ENCODE data around the gene SHISAL2A. TPM values are rescaled to one million over a fixed set of nuclear protein-coding genes. Genes with fewer than 3 reads are reported as not detected.

SHISAL2A gene
- total RNA-seq, 1 donor from 2014 or later: 1.3 TPM

GRCh38 chr1:52651904-52652303 lies 18.9 kb downstream of the SHISAL2A start:
- intact Hi-C loops (cut with DNase I): no loop called here
- DNase-seq (ENCODE audit: low spot score) (no peak), ATAC-seq (no peak)

- DNase-seq (ENCODE audit: low spot score): no peak
- no peak for ATAC-seq
- intact Hi-C loops (cut with DNase I): no loop called here
Observed at GRCh38 chr1:52653207-52653849, 20.4 kb downstream of the SHISAL2A start.

GRCh38 chr1:52654063-52654462 lies 21.1 kb downstream of the SHISAL2A start:
- intact Hi-C loops (cut with DNase I): no loop called here
- ATAC-seq: no peak
- DNase-seq (ENCODE audit: low spot score): no peak

- DNase-seq (ENCODE audit: low spot score): peak; percentile 4
- no peak for ATAC-seq
- intact Hi-C loops (cut with DNase I): no loop called here
Observed at GRCh38 chr1:52657702-52658101, 24.7 kb downstream of the SHISAL2A start.

DNA sequence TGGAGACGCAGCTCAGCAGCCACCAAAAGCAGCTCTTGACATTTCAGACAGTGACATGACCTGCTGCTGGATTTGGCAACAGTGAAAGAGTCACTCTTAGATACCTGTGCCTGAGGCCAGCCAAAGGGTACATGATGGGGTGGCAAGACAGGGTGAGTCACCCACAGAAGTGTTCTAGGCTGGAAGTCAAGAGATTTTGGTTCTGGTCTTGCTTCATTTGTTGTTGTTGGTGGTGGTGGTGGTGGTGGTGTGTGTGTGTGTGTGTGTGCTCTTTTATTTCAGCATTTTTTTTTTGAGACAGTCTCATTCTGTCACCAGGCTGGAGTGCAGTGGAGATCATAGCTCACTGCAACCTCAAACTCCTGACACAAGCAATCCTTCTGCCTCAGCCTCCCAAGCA lies 25.8 kb downstream of the SHISAL2A start:
- intact Hi-C loops (cut with DNase I): no loop called here
- peak; percentile 1 for DNase-seq (ENCODE audit: low spot score)
- ATAC-seq: no peak

- intact Hi-C loops (cut with DNase I): no loop called here
- no peak for ATAC-seq
- DNase-seq (ENCODE audit: low spot score): no peak
Observed at GRCh38 chr1:52659356-52659755, 26.4 kb downstream of the SHISAL2A start.

- no peak for DNase-seq (ENCODE audit: low spot score)
- ATAC-seq: peak; percentile 37
- intact Hi-C loops (cut with DNase I): no loop called here
Observed at GRCh38 chr1:52659851-52660596, 27.1 kb downstream of the SHISAL2A start.

GRCh38 chr1:52660807-52661206 lies 27.8 kb downstream of the SHISAL2A start:
- intact Hi-C loops (cut with DNase I): no loop called here
- DNase-seq (ENCODE audit: low spot score) (peak; percentile 5), ATAC-seq (no peak)

DNA sequence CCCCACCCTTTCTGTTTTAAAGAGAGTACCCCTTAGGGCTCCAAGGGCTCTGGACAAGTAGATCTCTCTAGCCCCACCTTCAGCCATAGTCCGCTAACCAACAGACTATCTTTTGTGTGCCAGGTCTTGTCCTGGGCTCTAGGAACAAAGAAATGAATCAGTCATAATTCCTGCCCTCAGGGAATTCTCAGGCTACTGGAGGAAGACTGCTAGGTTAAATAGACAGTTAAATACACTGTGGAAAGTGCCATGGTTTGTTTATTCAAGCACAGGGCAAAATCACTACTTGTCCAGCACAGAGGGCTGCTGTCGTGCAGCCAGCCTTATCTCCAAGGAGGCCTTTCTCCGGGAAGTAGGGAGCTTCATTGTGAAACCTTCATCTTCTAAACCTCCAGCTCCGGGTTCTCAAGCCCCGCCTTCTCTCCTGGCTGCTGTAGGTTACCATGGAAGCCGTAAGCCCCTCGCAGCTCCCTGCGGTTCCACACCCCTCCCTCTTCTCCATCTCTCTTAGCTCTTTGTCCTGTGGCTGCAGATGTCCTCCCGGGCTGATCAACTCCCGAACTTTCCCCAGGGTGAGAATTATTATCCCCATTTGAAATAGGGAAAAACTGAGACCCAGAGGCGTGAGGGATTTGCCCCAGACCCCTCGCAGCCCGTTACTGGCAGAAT lies 29.8 kb downstream of the SHISAL2A start:
- intact Hi-C loops (cut with DNase I): no loop called here
- DNase-seq (ENCODE audit: low spot score): peak; percentile 19
- ATAC-seq: peak; percentile 54

GRCh38 chr1:52663716-52664115 lies 30.7 kb downstream of the SHISAL2A start:
- DNase-seq (ENCODE audit: low spot score) (no peak), ATAC-seq (no peak)
- intact Hi-C loops (cut with DNase I): no loop called here

DNA sequence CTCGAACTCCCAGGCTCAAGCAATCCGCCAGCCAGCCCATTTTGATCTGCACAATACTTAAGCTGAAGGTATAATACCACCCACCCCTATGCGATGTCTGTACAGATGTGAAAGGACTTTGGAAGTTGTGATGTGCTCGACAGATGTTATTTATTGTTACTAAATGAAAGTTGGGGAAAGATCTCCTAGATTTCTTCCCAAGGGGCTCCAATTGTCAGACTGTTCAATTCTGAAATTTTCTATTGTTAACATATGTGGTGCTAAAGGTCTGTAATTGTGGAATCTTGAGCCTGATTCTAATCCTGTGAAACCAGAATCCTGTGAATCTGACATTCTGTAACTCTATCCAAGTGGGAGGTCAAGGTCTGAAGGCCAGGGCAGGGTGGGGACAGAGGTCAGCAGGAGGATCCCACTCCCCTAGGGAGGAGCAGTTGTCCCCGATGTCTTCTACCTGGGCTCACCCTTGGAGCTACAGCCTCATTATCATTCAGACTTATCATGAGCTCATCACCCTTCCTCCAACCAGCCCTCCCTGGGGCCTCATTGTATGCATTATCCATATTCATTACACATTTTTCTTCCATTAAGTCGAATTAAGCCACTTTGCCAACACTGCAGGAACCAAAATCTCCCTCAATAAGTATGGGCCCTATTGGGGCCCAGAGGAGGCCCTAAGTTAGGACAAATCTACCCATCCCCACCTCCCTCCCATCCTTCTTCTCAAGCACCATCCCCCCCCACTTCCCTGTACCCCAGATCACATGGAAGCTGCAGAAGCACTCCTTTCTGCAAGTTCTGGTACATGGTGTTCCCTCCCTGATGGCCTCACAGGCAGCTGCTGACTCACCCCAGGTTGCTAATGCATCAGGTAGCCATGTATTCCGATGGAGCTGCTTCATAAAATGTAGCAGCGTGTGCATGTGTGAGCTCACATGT lies 32.3 kb downstream of the SHISAL2A start:
- DNase-seq (ENCODE audit: low spot score): peak; percentile 21
- peak; percentile 25 for ATAC-seq
- intact Hi-C loops (cut with DNase I): no loop called here

DNA sequence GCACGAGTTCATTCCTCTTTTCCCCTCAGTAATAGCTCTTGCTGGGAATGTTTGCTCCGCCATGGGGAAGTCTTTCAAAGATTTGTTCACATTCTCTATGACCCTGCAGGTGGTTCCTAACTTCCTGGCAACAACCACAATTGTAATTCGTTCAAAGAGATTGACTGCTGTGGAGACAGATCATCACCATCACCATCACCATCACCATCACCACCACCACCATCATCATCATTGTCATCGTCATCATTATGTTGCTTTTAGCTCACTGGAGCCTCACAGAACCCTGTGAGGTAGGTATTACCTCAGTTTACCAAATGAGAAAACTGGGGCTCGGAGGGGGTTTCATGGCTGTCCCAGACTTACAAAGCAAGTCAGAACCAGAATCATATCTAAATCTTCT lies 34.3 kb downstream of the SHISAL2A start:
- intact Hi-C loops (cut with DNase I): no loop called here
- ATAC-seq (no peak), DNase-seq (ENCODE audit: low spot score) (peak; percentile 5)

- DNase-seq (ENCODE audit: low spot score): peak; percentile 12
- no peak for ATAC-seq
- intact Hi-C loops (cut with DNase I): no loop called here
Observed at GRCh38 chr1:52667984-52668383, 35.0 kb downstream of the SHISAL2A start.

DNA sequence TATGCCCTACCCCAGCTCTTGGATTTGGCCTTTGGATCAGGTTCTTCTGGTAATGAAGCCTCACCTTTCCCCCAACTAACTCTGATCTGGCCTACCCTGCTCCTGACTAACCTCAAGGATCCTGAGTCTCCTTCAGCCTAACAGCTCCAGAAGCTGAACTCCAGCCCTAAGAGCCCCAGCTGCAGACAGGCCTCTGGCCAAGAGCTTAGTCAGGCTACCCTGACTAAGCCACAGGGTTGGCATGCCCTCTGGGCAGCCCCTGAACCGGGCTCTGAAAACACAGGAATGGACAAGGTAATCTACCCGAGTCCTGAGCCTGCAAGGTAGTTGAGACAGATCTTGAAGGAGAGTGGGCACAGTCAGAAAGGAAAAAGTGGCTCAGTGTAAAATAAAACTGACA lies 35.7 kb downstream of the SHISAL2A start:
- intact Hi-C loops (cut with DNase I): no loop called here
- no peak for ATAC-seq
- peak; percentile 2 for DNase-seq (ENCODE audit: low spot score)

DNA sequence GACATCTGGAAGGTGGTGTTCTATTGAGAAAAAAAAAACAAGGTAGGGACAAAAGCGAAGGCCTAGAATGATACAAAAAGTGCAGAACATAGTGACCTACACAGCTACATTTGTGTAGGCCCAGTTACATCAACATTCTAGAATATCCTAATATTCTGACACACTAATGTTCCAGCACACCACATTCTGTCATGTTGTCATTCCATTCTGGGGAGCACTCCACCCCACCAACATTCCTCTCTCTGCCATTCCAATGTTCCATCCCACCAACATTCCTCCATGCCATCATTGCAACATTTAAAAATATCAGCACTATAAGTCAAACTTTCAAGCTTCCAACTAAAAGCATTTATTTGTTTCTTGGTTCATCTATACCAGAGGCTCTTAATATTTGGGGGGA lies 36.7 kb downstream of the SHISAL2A start:
- DNase-seq (ENCODE audit: low spot score): no peak
- no peak for ATAC-seq
- intact Hi-C loops (cut with DNase I): no loop called here

DNA sequence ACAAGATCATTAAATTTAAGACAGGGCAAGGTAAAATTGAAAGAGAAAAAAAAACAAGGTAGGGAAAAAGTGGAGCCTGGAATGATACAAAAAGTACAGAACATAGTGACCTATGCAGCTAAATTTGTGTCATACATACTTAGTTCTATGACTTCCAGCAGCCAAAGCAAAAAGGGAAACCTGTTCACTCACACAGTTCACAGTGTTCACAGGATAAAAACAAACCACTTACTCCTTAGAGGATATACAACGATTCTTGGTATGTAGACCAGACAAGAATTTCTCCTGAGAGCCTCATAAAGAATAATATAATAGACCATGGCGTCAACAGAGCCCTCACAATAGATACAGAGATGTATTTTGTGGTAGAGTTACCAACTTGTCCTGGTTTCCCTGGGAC lies 37.6 kb downstream of the SHISAL2A start:
- ATAC-seq (peak; percentile 36), DNase-seq (ENCODE audit: low spot score) (no peak)
- intact Hi-C loops (cut with DNase I): no loop called here

GRCh38 chr1:52672946-52673345 lies 40.0 kb downstream of the SHISAL2A start:
- ATAC-seq: no peak
- DNase-seq (ENCODE audit: low spot score): peak; percentile 10
- intact Hi-C loops (cut with DNase I): no loop called here

GRCh38 chr1:52673513-52673912 lies 40.5 kb downstream of the SHISAL2A start:
- ATAC-seq: no peak

More at GRCh38 chr1:52673513-52673912, 40.5 kb downstream of the SHISAL2A start:
- DNase-seq (ENCODE audit: low spot score): no peak
- intact Hi-C loops (cut with DNase I): no loop called here

All from sciatic nerve (tissue), 2 donors.